ENCODE data around the gene SLC8A1.

- TF ChIP-seq CTCF (IDR thresholded peaks at IDR 0.05; ENCODE audit: low read depth, low read length) = no peak
- TF ChIP-seq POLR2A (IDR thresholded peaks at IDR 0.05; ENCODE audit: extremely low read depth, insufficient read length) = no peak
- no peak for TF ChIP-seq MYC (IDR thresholded peaks at IDR 0.05; ENCODE audit: low read depth, low read length)
- TF ChIP-seq, protein P1, sequence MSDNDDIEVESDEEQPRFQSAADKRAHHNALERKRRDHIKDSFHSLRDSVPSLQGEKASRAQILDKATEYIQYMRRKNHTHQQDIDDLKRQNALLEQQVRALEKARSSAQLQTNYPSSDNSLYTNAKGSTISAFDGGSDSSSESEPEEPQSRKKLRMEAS (IDR thresholded peaks at IDR 0.05; ENCODE audit: low read depth, low read length) = no peak
These were observed 98.7 kb downstream of the SLC8A1 start for GRCh38 chr2:40353231-40353630.
